DOHH2 (cell line): Measurements from ENCODE around the gene SPACA6.

Experiments
- CTCF ChIP-seq: fragments of 200-600 bp; sonication (generic); IDR thresholded peaks from one replicate; pipeline ENCODE4 v1.5.1; 2014; ENCODE audit warnings: antibody characterized with exemption, mild to moderate bottlenecking, low read depth, low read length; ENCODE audit not compliant: poor library complexity, severe bottlenecking
- EZH2phosphoT487 ChIP-seq: fragments of 200-600 bp; sonication (generic); IDR thresholded peaks from 2 replicates; pipeline ENCODE4 v1.6.1; 2017; ENCODE audit warnings: borderline replicate concordance, mild to moderate bottlenecking, antibody characterized with exemption, low read length, moderate library complexity, mixed read lengths

DNA sequence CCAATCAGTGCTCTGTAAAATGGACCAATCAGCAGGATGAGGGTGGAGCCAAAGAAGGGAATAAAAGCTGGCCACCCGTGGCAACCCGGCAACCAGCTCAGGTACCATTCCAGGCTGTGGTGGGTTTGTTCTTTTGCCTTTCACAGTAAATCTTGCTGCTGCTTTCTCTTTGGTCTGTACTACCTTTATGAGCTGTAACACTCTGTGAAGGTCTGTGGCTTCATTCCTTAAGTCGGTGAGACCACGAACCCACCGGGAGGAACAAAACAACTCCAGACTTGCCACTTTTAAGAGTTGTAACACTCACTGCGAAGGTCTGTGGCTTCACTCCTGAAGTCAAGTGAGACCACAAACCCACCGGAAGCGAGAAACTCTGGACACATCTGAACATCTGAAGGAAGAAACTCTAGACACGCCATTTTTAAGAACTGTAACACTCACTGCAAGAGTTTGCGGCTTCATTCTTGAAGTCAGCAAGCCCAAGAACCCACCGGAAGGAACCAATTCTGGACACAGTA, 16.5 kb upstream of the SPACA6 start:
- no peak for TF ChIP-seq CTCF
- TF ChIP-seq EZH2phosphoT487, result no peak
